SU-DHL-6 (cell line): ENCODE results near the gene FKBP1A.

Source experiments
- H2AFZ ChIP-seq: fragments of 200-600 bp; sonication (generic); 2 replicates; pipeline ENCODE4 v1.6.1; 2014; ENCODE audit warnings: low read depth, mild to moderate bottlenecking, moderate library complexity, mixed read lengths, antibody characterized with exemption, low read length; ENCODE audit not compliant: severe bottlenecking
- H3F3A ChIP-seq: fragments of 200-600 bp; shearing (Covaris generic); 2 replicates; pipeline ENCODE4 v1.6.0; 2016; ENCODE audit warnings: antibody characterized with exemption, mild to moderate bottlenecking; ENCODE audit not compliant: insufficient read depth
- H3K27ac ChIP-seq: fragments of 200-600 bp; sonication (generic); 2 replicates; pipeline ENCODE4 v1.5.1; 2016; ENCODE audit warnings: low read depth, mild to moderate bottlenecking, low read length, moderate library complexity, mixed read lengths
- H3K27me3 ChIP-seq: fragments of 200-600 bp; sonication (generic), shearing (Covaris generic); 2 replicates; pipeline ENCODE4 v1.6.0; 2014; ENCODE audit warnings: mild to moderate bottlenecking, low read length
- H3K36me3 ChIP-seq: fragments of 200-600 bp; sonication (generic); 2 replicates; pipeline ENCODE4 v1.6.1; 2014; ENCODE audit warnings: mild to moderate bottlenecking, low read length, mixed read lengths
- H3K4me2 ChIP-seq: fragments of 300-600, 200-600 bp; shearing (Covaris generic), sonication (generic); 2 replicates; pipeline ENCODE4 v1.6.0; 2014; ENCODE audit warnings: low read length, low read depth, mild to moderate bottlenecking; ENCODE audit not compliant: poor library complexity, severe bottlenecking
- H3K4me3 ChIP-seq: fragments of 200-600 bp; sonication (generic); 2 replicates; pipeline ENCODE4 v1.5.1; 2014; ENCODE audit warnings: antibody characterized with exemption, low read length, mild to moderate bottlenecking, mixed read lengths; ENCODE audit not compliant: insufficient read depth, poor library complexity, severe bottlenecking
- H3K79me2 ChIP-seq: fragments of 200-600 bp; sonication (generic); 2 replicates; pipeline ENCODE4 v1.6.1; 2014; ENCODE audit warnings: mild to moderate bottlenecking, low read length, moderate library complexity; ENCODE audit not compliant: insufficient read depth
- H3K9ac ChIP-seq: fragments of 200-600 bp; sonication (generic); 2 replicates; pipeline ENCODE4 v1.7.0; 2014; ENCODE audit warnings: mild to moderate bottlenecking, low read length
- H3K9me2 ChIP-seq: fragments of 200-600 bp; sonication (generic); replicated peaks from 2 replicates; pipeline ENCODE4 v1.6.1; 2014; ENCODE audit warnings: low read length; ENCODE audit not compliant: insufficient read depth
- H3K9me3 ChIP-seq: fragments of 200-600 bp; sonication (generic); 2 replicates; pipeline ENCODE4 v1.6.1; 2014; ENCODE audit warnings: low read length, mixed read lengths; ENCODE audit not compliant: insufficient read depth
- H4K20me1 ChIP-seq: fragments of 200-600 bp; sonication (generic); 2 replicates; pipeline ENCODE4 v1.6.1; 2014; ENCODE audit warnings: low read depth, mild to moderate bottlenecking, antibody characterized with exemption, low read length, moderate library complexity, mixed read lengths
- EZH2phosphoT487 ChIP-seq: fragments of 200-600 bp; sonication (generic), shearing (Covaris generic); conservative IDR thresholded peaks from 2 replicates; pipeline ENCODE4 v1.6.1; 2018; ENCODE audit warnings: mild to moderate bottlenecking, antibody characterized with exemption, low read length, moderate library complexity, mixed read lengths
- TF ChIP-seq, protein P1 (sequence below): fragments of 200-600 bp; sonication (generic); IDR thresholded peaks from one replicate; pipeline ENCODE4 v1.5.1; 2017; ENCODE audit warnings: antibody characterized with exemption, mild to moderate bottlenecking, low read length, moderate library complexity; ENCODE audit not compliant: insufficient read depth, poor library complexity, severe bottlenecking

The FKBP1A gene

DNA sequence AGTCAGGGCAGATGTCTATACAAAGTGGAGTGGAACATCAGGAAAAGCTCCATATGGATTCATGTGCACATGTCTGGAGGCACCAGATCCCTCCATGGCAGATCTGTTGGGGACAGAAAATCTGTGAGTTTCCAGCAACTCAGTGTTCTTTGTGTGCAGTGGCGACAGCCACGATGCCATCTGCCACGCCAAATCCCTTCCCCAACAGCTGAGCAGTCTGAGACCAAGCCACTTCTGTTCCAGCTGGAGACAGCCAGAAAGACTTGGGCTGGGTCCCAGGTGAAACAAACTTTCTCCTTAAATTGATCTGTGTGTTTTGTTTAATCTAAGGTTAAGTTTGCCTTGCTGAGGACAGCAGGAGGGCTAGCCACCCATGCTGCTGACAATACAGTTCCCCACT, 22.9 kb downstream of the FKBP1A start:
- Histone ChIP-seq H3K9me3 (no peaks in the 10 kb centered on the region), H3K27ac (no peak overlapping the region), H3K4me2 (no peak overlapping the region), H3K9me2 (no peaks in the 10 kb centered on the region), H2AFZ (no peak overlapping the region), H3K36me3 (0 out of 2 replicates have a peak, but pooled peaks cover 7% of the 10 kb centered on the region), H3K9ac (no peak overlapping the region), H3K27me3 (no peaks in the 10 kb centered on the region), H3F3A (no peaks in the 10 kb centered on the region), H3K4me3 (no peak overlapping the region), H3K79me2 (peaks cover 7% of the 10 kb centered on the region; the same call in 1 of the 2 replicates), H4K20me1 (no peaks in the 10 kb centered on the region)
- TF ChIP-seq, protein P1, sequence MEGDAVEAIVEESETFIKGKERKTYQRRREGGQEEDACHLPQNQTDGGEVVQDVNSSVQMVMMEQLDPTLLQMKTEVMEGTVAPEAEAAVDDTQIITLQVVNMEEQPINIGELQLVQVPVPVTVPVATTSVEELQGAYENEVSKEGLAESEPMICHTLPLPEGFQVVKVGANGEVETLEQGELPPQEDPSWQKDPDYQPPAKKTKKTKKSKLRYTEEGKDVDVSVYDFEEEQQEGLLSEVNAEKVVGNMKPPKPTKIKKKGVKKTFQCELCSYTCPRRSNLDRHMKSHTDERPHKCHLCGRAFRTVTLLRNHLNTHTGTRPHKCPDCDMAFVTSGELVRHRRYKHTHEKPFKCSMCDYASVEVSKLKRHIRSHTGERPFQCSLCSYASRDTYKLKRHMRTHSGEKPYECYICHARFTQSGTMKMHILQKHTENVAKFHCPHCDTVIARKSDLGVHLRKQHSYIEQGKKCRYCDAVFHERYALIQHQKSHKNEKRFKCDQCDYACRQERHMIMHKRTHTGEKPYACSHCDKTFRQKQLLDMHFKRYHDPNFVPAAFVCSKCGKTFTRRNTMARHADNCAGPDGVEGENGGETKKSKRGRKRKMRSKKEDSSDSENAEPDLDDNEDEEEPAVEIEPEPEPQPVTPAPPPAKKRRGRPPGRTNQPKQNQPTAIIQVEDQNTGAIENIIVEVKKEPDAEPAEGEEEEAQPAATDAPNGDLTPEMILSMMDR, result no peak
- no peak for TF ChIP-seq EZH2phosphoT487

DNA sequence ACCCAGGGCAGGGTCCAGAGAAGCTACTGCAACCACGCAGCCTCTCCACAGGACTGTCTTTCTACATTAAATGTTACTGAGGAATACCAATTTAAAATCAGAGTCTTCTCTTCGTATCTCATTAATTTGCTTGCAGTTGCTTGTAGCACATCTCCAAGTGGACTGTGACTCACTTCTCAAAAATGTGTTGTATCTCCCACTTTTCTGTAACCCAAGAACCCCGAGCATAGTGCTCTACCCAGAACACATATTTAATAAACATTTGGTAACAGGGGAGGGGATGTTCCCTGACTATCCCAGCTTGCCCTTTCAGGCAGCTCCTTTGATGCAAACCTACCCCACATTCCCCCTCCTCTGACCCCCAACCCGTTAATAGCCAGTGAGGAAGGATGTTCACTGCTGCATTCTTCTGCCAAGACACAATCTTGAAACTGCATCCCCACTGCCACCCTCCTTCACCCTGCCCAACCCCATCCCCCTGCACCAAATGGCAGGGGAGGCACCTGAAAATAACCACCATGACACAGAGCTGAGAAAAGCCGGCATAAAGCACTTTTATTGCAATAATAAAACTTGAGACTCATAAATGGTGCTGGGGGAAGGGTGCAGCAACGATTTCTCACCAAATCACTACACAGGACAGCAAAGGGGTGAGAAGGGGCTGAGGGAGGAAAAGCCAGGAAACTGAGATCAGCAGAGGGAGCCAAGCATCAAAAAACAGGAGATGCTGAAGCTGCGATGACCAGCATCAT, 24.2 kb downstream of the FKBP1A start:
- Histone ChIP-seq H3K4me3 (no peak overlapping the region), H3K27me3 (no peaks in the 10 kb centered on the region), H3K9ac (no peak overlapping the region), H3K27ac (no peak overlapping the region), H3K9me3 (no peaks in the 10 kb centered on the region), H4K20me1 (no peaks in the 10 kb centered on the region), H3K4me2 (no peak overlapping the region), H3F3A (no peaks in the 10 kb centered on the region), H3K36me3 (0 out of 2 replicates have a peak, but pooled peaks cover 7% of the 10 kb centered on the region), H3K79me2 (no peaks in the 10 kb centered on the region), H2AFZ (no peak overlapping the region), H3K9me2 (no peaks in the 10 kb centered on the region)
- TF ChIP-seq EZH2phosphoT487, result no peak
- TF ChIP-seq, protein P1, result no peak

DNA sequence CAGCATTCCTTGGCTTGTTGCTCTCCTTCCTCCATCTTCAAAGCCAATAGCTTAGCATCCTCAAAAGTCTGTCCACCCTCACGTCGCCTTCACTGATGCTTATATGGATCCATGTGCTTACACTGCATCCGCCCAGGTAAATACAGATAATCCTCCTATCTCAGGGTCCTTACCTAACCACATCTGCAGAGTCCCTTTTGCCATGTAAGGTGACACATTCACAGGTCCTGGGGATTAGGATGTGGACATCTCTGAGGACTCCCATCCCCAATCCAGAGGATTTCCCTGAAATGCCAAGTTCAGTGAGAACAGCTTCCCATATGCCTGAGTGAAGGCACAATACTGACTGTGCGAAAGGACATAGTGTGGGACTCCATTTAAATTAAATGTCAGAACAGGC, 25.4 kb downstream of the FKBP1A start:
- Histone ChIP-seq H3K79me2 (no peaks in the 10 kb centered on the region), H3K4me3 (no peak overlapping the region), H2AFZ (no peak overlapping the region), H3K27ac (no peak overlapping the region), H3K9me2 (no peaks in the 10 kb centered on the region), H3F3A (no peaks in the 10 kb centered on the region), H3K36me3 (0 out of 2 replicates have a peak, but pooled peaks cover 3% of the 10 kb centered on the region), H4K20me1 (no peaks in the 10 kb centered on the region), H3K27me3 (no peaks in the 10 kb centered on the region), H3K4me2 (no peak overlapping the region), H3K9me3 (no peaks in the 10 kb centered on the region), H3K9ac (no peak overlapping the region)
- TF ChIP-seq, protein P1, result no peak
- no peak for TF ChIP-seq EZH2phosphoT487
